ENCODE measurements around the gene TMEM232.

Gene TMEM232

DNA sequence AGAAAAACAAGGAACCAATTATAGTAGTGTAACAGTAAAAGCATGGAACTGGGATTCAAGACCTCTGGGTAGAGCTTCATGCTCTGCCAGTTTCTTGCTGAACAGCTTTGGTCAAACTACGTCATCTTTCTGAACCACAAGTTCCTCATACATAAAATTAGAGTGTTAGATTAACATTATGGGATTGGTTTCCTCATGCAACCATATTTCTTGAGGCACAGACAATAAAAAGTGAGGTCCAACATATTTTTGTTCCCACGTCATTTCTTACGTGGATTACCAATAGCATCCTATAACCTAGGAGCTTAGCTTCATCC, 354.8 kb downstream of the TMEM232 start:
- no peaks in the 10 kb centered on the region for H3K9me3 Mint-ChIP-seq
- no peak overlapping the region for H3K4me3 Mint-ChIP-seq
- H3K36me3 Mint-ChIP-seq (ENCODE audit: insufficient read depth): no peaks in the 10 kb centered on the region
- no peak overlapping the region for H3K27ac Mint-ChIP-seq
- DNase-seq: no peak
- ATAC-seq (replicated peaks): no peak
- H3K4me1 Mint-ChIP-seq (ENCODE audit: low read depth in 2 of 2): no peaks in the 10 kb centered on the region
- peaks cover 0 to 3% of the 10 kb centered on the region in 2 donors for H3K27me3 Mint-ChIP-seq

- ATAC-seq (replicated peaks): no peak
- Mint-ChIP-seq H3K4me1 (ENCODE audit: low read depth in 2 of 2) (no peaks in the 10 kb centered on the region), H3K27me3 (peaks cover 0 to 4% of the 10 kb centered on the region in 2 donors), H3K4me3 (no peak overlapping the region), H3K9me3 (no peaks in the 10 kb centered on the region), H3K36me3 (ENCODE audit: insufficient read depth) (no peaks in the 10 kb centered on the region), H3K27ac (no peak overlapping the region)
- DNase-seq: no peak
Measured at GRCh38 chr5:110371011-110371724, 355.3 kb downstream of the TMEM232 start.
